Superior temporal gyrus (tissue), 1 donor: ENCODE results near the gene KIF2A.
A peak's percentile ranks its signal among the peaks of the same experiment; 100 is the strongest.

Experiments
- DNase-seq: peaks from one replicate; pipeline ENCODE4 v3.0.0-alpha.2; 2016; ENCODE audit errors: extremely low spot score

The KIF2A gene

GRCh38 chr5:62385131-62385530 lies 79.1 kb downstream of the KIF2A start:
- DNase-seq = no peak

GRCh38 chr5:62385816-62386400 lies 79.9 kb downstream of the KIF2A start:
- no peak for DNase-seq

GRCh38 chr5:62386824-62387223 lies 80.8 kb downstream of the KIF2A start:
- no peak for DNase-seq

DNA sequence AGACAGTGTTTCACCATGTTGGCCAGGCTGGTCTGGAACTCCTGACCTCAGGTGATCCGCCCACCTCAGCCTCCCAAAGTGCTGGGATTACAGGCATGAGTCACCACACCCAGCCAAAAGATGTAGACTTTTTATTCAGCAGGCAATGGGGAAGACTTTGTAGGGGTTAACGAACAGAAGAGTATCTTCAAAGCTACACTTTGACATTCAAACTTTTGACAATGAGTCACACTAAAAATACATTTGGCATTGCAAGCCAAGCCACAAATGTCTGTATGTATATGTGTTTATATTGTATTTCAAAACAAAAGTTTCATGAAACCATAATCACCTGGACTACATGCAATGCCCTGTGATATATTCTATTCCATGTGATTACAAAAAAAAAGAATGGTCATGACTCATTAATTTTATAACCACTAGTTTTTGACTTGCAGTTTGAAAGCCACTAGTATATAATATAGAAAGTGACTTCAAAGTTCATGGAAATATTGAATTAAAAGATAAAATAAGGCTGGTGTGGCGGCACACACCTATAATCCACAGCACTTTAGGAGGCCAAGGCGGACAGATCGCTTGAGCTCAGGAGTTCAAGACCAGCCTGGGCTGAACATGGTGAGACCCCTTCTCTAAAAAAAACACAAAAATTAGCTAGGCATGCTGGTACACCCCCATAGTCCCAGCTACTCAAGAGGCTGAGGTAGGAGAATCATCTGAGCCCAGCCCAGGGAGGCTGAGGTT lies 89.4 kb downstream of the KIF2A start:
- DNase-seq = no peak

DNA sequence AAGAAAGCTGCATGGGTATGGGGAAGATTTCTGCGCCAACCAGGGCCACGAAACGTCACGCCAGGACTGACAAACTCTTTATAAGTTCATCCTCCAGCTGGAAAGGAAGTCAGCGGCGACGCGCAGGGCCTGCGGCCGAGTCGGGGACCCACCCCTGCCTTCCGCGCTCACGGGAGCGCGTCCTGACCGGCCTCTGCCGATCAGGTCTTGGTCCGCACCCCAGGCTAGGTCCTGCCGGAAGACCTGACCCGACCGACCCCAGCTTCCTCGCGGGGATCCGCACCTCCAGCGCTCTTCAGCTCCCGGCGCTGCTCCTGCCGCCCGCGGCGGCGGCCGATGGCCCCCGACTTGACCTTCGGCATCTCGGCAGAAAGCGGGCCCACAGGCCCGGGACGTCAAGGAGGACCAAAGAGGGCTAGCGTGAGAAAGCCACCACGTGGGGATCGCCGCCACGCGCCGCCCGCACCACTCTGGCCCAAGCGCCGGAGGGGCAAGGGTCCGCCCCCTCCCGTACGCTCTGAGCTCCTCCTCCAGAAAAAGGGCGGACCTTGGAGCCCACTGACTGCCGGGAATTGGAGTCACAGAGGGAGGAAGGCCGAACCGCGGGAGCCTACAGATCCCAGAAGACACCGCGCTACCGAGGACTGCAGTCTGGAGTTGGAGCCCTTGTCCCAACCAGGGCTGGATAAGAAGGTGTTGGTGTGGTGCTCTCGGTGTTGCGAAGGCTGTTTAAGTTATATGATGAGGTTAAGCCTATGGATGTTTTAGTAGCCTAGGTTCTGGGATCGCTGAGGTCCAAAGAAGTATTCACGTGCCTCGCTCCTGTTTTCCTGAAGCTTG lies 97.6 kb downstream of the KIF2A start, which contains the start of gene DIMT1:
Gene DIMT1, minus strand, starts transcription at position 495 of the 840 bp plus-strand sequence. Its CDS starts 133 bp downstream, at position 362.
- DNase-seq = peak; percentile 99

DNA sequence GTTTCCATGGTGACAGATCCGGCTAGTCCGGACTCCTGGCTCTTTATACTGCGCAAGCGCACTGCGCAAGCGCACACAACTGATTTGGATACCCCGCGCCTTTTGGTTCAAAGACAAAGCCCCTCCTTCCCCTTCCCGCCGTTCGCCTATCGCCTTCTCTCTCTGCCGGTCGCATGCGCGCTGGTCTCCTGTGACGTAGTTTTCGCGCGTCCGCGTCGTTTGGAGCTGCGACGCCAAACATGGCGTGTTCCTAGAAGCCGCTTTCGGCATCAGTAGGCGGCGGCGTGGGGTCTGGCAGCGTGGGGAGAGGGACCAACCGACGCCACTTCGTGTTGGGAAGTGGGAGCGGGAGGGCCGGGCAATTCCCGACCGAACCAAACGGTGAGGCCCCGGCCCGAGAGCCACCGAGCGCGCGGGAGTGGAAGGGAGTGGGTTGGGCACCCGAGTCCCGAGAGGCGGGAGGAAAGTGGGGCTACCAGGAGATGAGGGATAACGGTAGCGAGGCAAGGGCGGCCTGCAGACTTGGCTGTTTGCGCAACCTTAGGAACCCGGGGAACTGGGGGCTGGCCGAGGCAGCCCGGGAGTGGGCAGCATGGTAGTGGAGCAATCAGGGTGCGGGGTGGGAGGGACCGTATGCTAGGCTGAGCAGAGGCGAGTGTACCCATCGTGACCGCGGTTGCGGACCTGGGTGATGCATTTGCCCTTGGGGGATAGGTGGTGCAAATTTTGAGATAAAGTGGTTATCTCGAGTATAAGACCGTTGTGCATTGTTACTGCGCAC lies 106.7 kb downstream of the KIF2A start, which contains the start of gene IPO11:
Gene IPO11, plus strand, starts transcription at position 215 of the 781 bp plus-strand sequence. CDS start 24,517 bp downstream, outside the sequence.
- DNase-seq = peak; percentile 100

- DNase-seq = peak; percentile 5
These were observed 107.7 kb downstream of the KIF2A start for GRCh38 chr5:62413711-62414110.

GRCh38 chr5:62418462-62419076 lies 112.6 kb downstream of the KIF2A start:
- DNase-seq = no peak

GRCh38 chr5:62419609-62420008 lies 113.6 kb downstream of the KIF2A start:
- DNase-seq = no peak

DNA sequence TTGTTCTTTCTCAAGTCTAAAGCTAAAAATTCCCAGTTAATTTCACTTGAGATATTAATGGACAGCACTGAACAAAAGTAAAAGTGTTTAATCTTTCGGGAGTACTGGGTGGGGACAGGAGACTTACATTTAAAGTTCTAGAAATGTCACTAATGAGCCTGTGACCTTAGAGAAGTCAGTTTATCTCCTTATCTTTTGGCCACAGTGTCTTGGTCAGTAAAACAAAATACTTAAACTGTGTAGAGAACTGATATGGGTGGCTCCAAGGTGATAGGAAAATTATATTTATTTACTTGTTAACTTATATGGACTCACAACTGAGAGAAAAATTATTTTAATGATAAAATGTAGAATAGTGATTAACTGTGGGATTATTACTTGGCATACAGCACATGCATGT lies 115.4 kb downstream of the KIF2A start:
- DNase-seq = no peak

- no peak for DNase-seq
These were observed 118.8 kb downstream of the KIF2A start for GRCh38 chr5:62424763-62425162.

DNA sequence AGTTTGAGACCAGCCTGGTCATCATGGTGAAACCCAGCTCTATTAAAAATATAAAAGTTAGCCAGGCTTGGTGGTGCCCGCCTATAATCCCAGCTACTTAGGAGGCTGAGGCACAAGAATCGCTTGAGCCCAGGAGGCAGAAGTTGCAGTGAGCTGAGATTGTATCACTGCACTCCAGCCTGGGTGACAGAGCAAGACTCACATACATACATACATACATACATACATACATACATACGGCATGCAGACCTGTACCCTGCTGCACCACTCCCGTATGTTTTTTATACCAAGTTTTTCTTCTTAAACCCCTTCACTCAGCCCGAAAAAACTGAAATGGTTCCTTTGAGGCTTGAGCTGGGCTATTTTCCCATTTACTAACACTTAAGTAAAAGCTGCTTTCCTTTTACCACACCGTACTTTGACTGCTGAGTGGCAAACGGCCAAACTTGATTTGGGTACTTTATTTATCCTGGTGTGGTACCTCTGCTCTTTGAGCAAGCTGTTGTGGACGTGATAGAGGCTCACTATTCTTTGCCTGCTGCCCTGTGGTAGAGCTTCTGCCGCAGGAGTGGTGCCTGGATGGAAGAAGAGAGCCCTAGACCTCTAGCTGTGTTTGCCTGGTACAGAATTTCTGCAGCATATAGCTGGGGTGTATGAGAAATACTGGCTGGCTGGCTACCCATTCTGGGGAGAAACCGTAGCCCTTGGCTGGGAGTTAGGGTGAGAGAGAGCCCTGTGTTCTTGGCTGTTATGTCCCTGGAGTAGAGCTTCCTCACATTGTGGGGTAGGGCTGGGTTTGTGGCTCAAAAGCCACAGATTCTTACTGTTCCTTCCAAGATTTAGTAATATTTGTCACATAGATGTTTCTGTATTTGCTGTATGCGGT lies 126.0 kb downstream of the KIF2A start:
- DNase-seq = no peak

- DNase-seq = no peak
These were observed 126.6 kb downstream of the KIF2A start for GRCh38 chr5:62432621-62433064.
